Measurements from ENCODE around the gene DKK2.

DNA sequence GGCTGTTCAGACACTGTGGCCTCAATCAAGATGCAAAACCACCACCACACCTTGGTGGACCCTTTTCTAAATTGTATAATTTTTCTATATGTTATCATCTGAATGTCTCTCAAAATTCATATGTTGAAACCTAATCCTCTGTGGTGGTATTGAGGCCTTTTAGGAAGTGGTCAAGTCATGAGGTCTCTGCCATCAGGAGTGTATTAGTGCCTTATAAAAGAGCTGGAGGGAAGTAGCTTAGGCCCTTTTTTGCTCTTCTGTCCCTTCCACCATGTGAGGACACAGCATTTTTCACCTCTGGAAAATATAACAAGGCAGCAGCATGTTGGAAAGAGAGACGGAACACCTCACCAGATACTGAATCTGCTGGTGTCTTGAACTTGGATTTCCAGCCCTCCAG lies 30.5 kb upstream of the DKK2 start:
- TF ChIP-seq E2F5 (CRISPR knock-in tag; IDR thresholded peaks at IDR 0.05): no peak
- TF ChIP-seq, protein P1, sequence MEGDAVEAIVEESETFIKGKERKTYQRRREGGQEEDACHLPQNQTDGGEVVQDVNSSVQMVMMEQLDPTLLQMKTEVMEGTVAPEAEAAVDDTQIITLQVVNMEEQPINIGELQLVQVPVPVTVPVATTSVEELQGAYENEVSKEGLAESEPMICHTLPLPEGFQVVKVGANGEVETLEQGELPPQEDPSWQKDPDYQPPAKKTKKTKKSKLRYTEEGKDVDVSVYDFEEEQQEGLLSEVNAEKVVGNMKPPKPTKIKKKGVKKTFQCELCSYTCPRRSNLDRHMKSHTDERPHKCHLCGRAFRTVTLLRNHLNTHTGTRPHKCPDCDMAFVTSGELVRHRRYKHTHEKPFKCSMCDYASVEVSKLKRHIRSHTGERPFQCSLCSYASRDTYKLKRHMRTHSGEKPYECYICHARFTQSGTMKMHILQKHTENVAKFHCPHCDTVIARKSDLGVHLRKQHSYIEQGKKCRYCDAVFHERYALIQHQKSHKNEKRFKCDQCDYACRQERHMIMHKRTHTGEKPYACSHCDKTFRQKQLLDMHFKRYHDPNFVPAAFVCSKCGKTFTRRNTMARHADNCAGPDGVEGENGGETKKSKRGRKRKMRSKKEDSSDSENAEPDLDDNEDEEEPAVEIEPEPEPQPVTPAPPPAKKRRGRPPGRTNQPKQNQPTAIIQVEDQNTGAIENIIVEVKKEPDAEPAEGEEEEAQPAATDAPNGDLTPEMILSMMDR (IDR thresholded peaks at IDR 0.05): no peak
- no peak for TF ChIP-seq ZBTB43 (CRISPR knock-in tag; IDR thresholded peaks at IDR 0.05)
- no peak for TF ChIP-seq ATF1 (CRISPR knock-in tag; IDR thresholded peaks at IDR 0.05)
- TF ChIP-seq, protein P2, sequence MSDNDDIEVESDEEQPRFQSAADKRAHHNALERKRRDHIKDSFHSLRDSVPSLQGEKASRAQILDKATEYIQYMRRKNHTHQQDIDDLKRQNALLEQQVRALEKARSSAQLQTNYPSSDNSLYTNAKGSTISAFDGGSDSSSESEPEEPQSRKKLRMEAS (CRISPR knock-in tag; IDR thresholded peaks at IDR 0.05): no peak
- no peak for TF ChIP-seq ZNF423 (CRISPR knock-in tag; IDR thresholded peaks at IDR 0.05)
- TF ChIP-seq, protein P3, sequence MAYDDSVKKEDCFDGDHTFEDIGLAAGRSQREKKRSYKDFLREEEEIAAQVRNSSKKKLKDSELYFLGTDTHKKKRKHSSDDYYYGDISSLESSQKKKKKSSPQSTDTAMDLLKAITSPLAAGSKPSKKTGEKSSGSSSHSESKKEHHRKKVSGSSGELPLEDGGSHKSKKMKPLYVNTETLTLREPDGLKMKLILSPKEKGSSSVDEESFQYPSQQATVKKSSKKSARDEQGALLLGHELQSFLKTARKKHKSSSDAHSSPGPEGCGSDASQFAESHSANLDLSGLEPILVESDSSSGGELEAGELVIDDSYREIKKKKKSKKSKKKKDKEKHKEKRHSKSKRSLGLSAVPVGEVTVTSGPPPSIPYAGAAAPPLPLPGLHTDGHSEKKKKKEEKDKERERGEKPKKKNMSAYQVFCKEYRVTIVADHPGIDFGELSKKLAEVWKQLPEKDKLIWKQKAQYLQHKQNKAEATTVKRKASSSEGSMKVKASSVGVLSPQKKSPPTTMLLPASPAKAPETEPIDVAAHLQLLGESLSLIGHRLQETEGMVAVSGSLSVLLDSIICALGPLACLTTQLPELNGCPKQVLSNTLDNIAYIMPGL (CRISPR knock-in tag; IDR thresholded peaks at IDR 0.05): no peak
- no peak for TF ChIP-seq ZNF232 (CRISPR knock-in tag; IDR thresholded peaks at IDR 0.05)
- TF ChIP-seq RELA (CRISPR knock-in tag; IDR thresholded peaks at IDR 0.05; ENCODE audit: borderline replicate concordance): no peak
- no peak for TF ChIP-seq ZNF263 (CRISPR knock-in tag; IDR thresholded peaks at IDR 0.05; ENCODE audit: low read depth)
- no peak for TF ChIP-seq USF2 (CRISPR knock-in tag; IDR thresholded peaks at IDR 0.05)
- TF ChIP-seq CDX4 (CRISPR knock-in tag; IDR thresholded peaks at IDR 0.05; ENCODE audit: borderline replicate concordance): no peak

Data from WTC11 (cell line).